ENCODE measurements around the gene WNT9A. TPM values are rescaled to one million over a fixed set of nuclear protein-coding genes. Genes with fewer than 3 reads are reported as not detected.

Gene WNT9A
- total and polyA plus RNA-seq, 2 of the 4 experiments (the other 2 are of a cell fraction) = 0.18 to 0.36 TPM

- no peak overlapping the region for H3K4me2 ChIP-seq (ENCODE audit: low read depth, low read length)
- H3K27ac ChIP-seq (ENCODE audit: insufficient read depth, low read length) = no peak overlapping the region
- intact Hi-C loops (cut with micrococcal nuclease) = no loop called here
- H4K20me1 ChIP-seq (ENCODE audit: insufficient read depth, low read length) = no peaks in the 10 kb centered on the region
- H3K9me1 ChIP-seq (ENCODE audit: insufficient read depth, low read length) = no peaks in the 10 kb centered on the region
- TF ChIP-seq BHLHE40 (IDR thresholded peaks at IDR 0.05; ENCODE audit: low read depth, low read length) = no peak
- no peak for TF ChIP-seq CTCF (conservative IDR thresholded peaks at IDR 0.05; ENCODE audit: low read depth, low read length)
- no peak for TF ChIP-seq POLR2A (IDR thresholded peaks at IDR 0.05; ENCODE audit: low read depth, low read length)
- no peak for TF ChIP-seq RCOR1 (IDR thresholded peaks at IDR 0.05; ENCODE audit: insufficient replicate concordance, low read length)
- no peak for TF ChIP-seq NFE2L2 (IDR thresholded peaks at IDR 0.05; ENCODE audit: low read depth, low read length)
- TF ChIP-seq RAD21 (IDR thresholded peaks at IDR 0.05; ENCODE audit: low read length) = no peak
- no peak overlapping the region for H3K56ac ChIP-seq (ENCODE audit: extremely low read depth, insufficient read depth, low read length)
- H2BK120ac ChIP-seq (ENCODE audit: low read depth, low read length) = no peak overlapping the region
- H3K27me3 ChIP-seq (ENCODE audit: control insufficient read depth, insufficient read depth, low read length) = no peaks in the 10 kb centered on the region
- no peak overlapping the region for H3K4ac ChIP-seq (ENCODE audit: low read depth, low read length)
- dilution Hi-C loops (cut with HindIII; ENCODE audit: low sequenced_read_pairs, unreplicated experiment) = no loop called here
- ATAC-seq (ENCODE audit: low read depth) (no peak), DNase-seq (no peak)
- CTCF ChIA-PET = no interaction called here
- no peak overlapping the region for H2AK9ac ChIP-seq (replicated peaks; ENCODE audit: low read depth, low read length, poor library complexity)
- no peak overlapping the region for H3K4me3 ChIP-seq (ENCODE audit: insufficient read depth, low read depth, low read length)
- H3K23ac ChIP-seq (ENCODE audit: low read depth, low read length) = no peak overlapping the region
- H4K8ac ChIP-seq (ENCODE audit: low read depth in 2 of 2, low read length in 2 of 2) = no peak overlapping the region
- no peak overlapping the region for H2AK5ac ChIP-seq (ENCODE audit: low read depth, low read length)
- H2BK5ac ChIP-seq (ENCODE audit: low read depth, low read length, poor library complexity, severe bottlenecking) = no peak overlapping the region
- no peak overlapping the region for H2BK15ac ChIP-seq (ENCODE audit: low read depth, low read length)
- no peak overlapping the region for H3K9ac ChIP-seq (ENCODE audit: low read depth, low read length)
- H3K4me1 ChIP-seq (ENCODE audit: control insufficient read depth, insufficient read depth, low read length) = no peaks in the 10 kb centered on the region
- 30% methylated on average over 2 of the region's 12 CpGs; no CpG with 5 or more reads in 1 of the 2 experiments for WGBS, 2 experiments (ENCODE audit: extremely low coverage in 2 of 2, insufficient read length in 1 of 2)
- H3K9me3 ChIP-seq (ENCODE audit: control insufficient read depth, insufficient read depth, low read length) = no peaks in the 10 kb centered on the region
- H4K91ac ChIP-seq (ENCODE audit: insufficient read depth, low read depth, low read length) = no peak overlapping the region
- H3K79me1 ChIP-seq (ENCODE audit: low read depth in 1 of 2, low read length in 2 of 2) = no peaks in the 10 kb centered on the region
- BruUV-seq (replicated peaks) = no TSS peak
- POLR2A ChIA-PET (ENCODE audit: unreplicated experiment) = no interaction called here
- no peak overlapping the region for H3K18ac ChIP-seq (ENCODE audit: low read depth, low read length)
- H2BK20ac ChIP-seq (ENCODE audit: low read depth, low read length) = no peak overlapping the region
- no peak overlapping the region for H2AFZ ChIP-seq (replicated peaks; ENCODE audit: low read length, poor library complexity)
- H3K14ac ChIP-seq (replicated peaks; ENCODE audit: low read depth, low read length) = no peak overlapping the region
- no peak overlapping the region for H4K5ac ChIP-seq (ENCODE audit: low read depth, low read length)
- in situ Hi-C loops (cut with MboI; ENCODE audit: low sequenced_read_pairs) = no loop called here
- H3K36me3 ChIP-seq (ENCODE audit: control insufficient read depth, insufficient read depth, low read length) = no peaks in the 10 kb centered on the region
Measured at GRCh38 chr1:227919906-227920305, 27.8 kb downstream of the WNT9A start.
